K562 (cell line): Measurements from ENCODE around the gene GRB10. TPM values are rescaled to one million over a fixed set of nuclear protein-coding genes. Genes with fewer than 3 reads are reported as not detected.
A peak's percentile ranks its signal among the peaks of the same experiment; 100 is the strongest.

ENCODE experiments used
- ATAC-seq: fragments of 200-7000 bp; cut with Tn5 transposase; 3 replicates; pipeline ENCODE4 v1.9.1; 2020; ENCODE audit warnings: moderate library complexity
- BruUV-seq: library from RNA; stranded (reverse); fragments of 400-500 nt; replicated peaks from 2 replicates; lab custom pipeline; 2021; lab: Mats Ljungman, UMichigan
- CTCF ChIA-PET: fragments of 300-600 bp; formaldehyde crosslinking; extraction: SDS; loops from one replicate; lab custom pipeline; 2021; ENCODE audit warnings: low intra/inter-chr PET ratio; lab: Yijun Ruan, JAX
- POLR2A ChIA-PET: fragments of 300-600, 350-650 bp; sonication (Branson Sonifier 250); formaldehyde crosslinking; extraction: SDS; loops from one replicate; lab custom pipeline; 2021; ENCODE audit warnings: antibody characterized with exemption, inconsistent platforms; lab: Yijun Ruan, JAX
- DNase-seq, 4 experiments: peaks; one replicate each; pipeline versions ENCODE4 v3.0.0 to v3.0.0-alpha.2; 2011 to 2018; ENCODE audit warnings: low spot score in 3 of 4, mixed read lengths in 3 of 4; ENCODE audit errors: extremely low read depth in 1 of 4
- FAIRE-seq: peaks from 2 replicates; lab custom pipeline; 2011; peaks lifted over from hg19 to GRCh38; lab: Jason Lieb, UNC
- H2AFZ ChIP-seq: 2 replicates; pipeline ENCODE4 v1.6.0; 2011; ENCODE audit warnings: low read depth, low read length, control low read depth, inconsistent platforms
- H3K27ac ChIP-seq: fragments of 200-600 bp; 3 replicates; pipeline ENCODE4 v1.8.0; 2011; ENCODE audit warnings: low read depth, mild to moderate bottlenecking, control low read depth, inconsistent platforms, low read length, moderate library complexity, mixed read lengths; ENCODE audit errors: extremely low read depth
- H3K27me3 ChIP-seq, 2 experiments: fragments of 300-600 bp in 1 of 2; 2 replicates in 1 of 2; 3 replicates in 1 of 2; pipeline versions ENCODE4 v1.6.0 to v1.8.0; 2011; ENCODE audit warnings: inconsistent platforms in 2 of 2, low read length in 2 of 2, mild to moderate bottlenecking in 1 of 2, mixed read lengths in 1 of 2, moderate library complexity in 1 of 2; ENCODE audit not compliant: control insufficient read depth in 2 of 2, insufficient read depth in 2 of 2
- H3K36me3 ChIP-seq: fragments of 300-600 bp; 3 replicates; pipeline ENCODE4 v1.8.0; 2011; ENCODE audit warnings: mild to moderate bottlenecking, low read length, inconsistent platforms; ENCODE audit not compliant: control insufficient read depth, insufficient read depth
- H3K4me1 ChIP-seq, 2 experiments: fragments of 200-600 bp in 1 of 2; replicated peaks in 1 of 2; 2 replicates in 1 of 2; 3 replicates in 1 of 2; pipeline versions ENCODE4 v1.5.1 to v1.8.0; 2011; ENCODE audit warnings: inconsistent platforms in 2 of 2, low read length in 2 of 2, mild to moderate bottlenecking in 1 of 2, mixed read lengths in 1 of 2, moderate library complexity in 1 of 2; ENCODE audit not compliant: control insufficient read depth in 2 of 2, insufficient read depth in 2 of 2
- H3K4me2 ChIP-seq: 2 replicates; pipeline ENCODE4 v1.6.1; 2011; ENCODE audit warnings: low read length, control low read depth, inconsistent platforms, mixed read lengths; ENCODE audit not compliant: insufficient read depth
- H3K4me3 ChIP-seq: fragments of 200-600 bp; sonication (generic), shearing (Covaris generic); 2 replicates; pipeline ENCODE4 v1.5.1; 2016; ENCODE audit warnings: control low read depth, inconsistent platforms
- H3K79me2 ChIP-seq: fragments of 200-600 bp; 3 replicates; pipeline ENCODE4 v1.8.0; 2011; ENCODE audit warnings: low read length, inconsistent platforms; ENCODE audit not compliant: control insufficient read depth, insufficient read depth
- H3K9ac ChIP-seq, 2 experiments: 2 replicates each; pipeline versions ENCODE4 v1.6.0 to v1.6.1; 2011; ENCODE audit warnings: low read depth in 2 of 2, low read length in 2 of 2, control low read depth in 1 of 2, inconsistent platforms in 1 of 2, mild to moderate bottlenecking in 1 of 2, mixed read lengths in 1 of 2; ENCODE audit not compliant: insufficient read depth in 1 of 2
- H3K9me1 ChIP-seq: one replicate; pipeline ENCODE4 v1.6.0; 2011; ENCODE audit warnings: inconsistent platforms, mild to moderate bottlenecking, low read length, moderate library complexity; ENCODE audit not compliant: control insufficient read depth, insufficient read depth
- H3K9me3 ChIP-seq: replicated peaks from 2 replicates; pipeline ENCODE4 v1.5.1; 2011; ENCODE audit warnings: low read depth, low read length, inconsistent platforms; ENCODE audit not compliant: control insufficient read depth, insufficient read depth
- H4K20me1 ChIP-seq: replicated peaks from 2 replicates; pipeline ENCODE4 v1.6.1; 2011; ENCODE audit warnings: low read length, inconsistent platforms, mixed read lengths; ENCODE audit not compliant: control insufficient read depth, insufficient read depth
- CBFA2T3 ChIP-seq: fragments of 450-650 bp; IDR thresholded peaks from 2 replicates; pipeline ENCODE4 v1.6.1; 2017
- CBX3 ChIP-seq, 2 experiments: IDR thresholded peaks; 1 replicate in 1 of 2; 2 replicates in 1 of 2; pipeline ENCODE4 v1.6.1; 2012; ENCODE audit warnings: inconsistent platforms in 2 of 2, low read length in 2 of 2, borderline replicate concordance in 1 of 2, control low read depth in 1 of 2
- EGR1 ChIP-seq: fragments of 450-650 bp; conservative IDR thresholded peaks from 2 replicates; pipeline ENCODE4 v1.6.1; 2017; ENCODE audit warnings: mild to moderate bottlenecking
- FOXJ3 ChIP-seq: sonication (generic); formaldehyde crosslinking; IDR thresholded peaks from 2 replicates; pipeline ENCODE4 v1.4.0; 2020; ENCODE audit warnings: mild to moderate bottlenecking, missing genetic modification reagents
- HDAC3 ChIP-seq: fragments of 450-650 bp; IDR thresholded peaks from 2 replicates; pipeline ENCODE4 v1.6.1; 2018; ENCODE audit warnings: borderline replicate concordance, mild to moderate bottlenecking, moderate library complexity; ENCODE audit not compliant: partially characterized antibody
- HSF4 ChIP-seq: fragments of 250-450 bp; sonication (Bioruptor Pico); IDR thresholded peaks from 2 replicates; pipeline ENCODE4 v2.1.2; 2022; ENCODE audit warnings: mild to moderate bottlenecking, moderate library complexity, borderline replicate concordance
- JUNB ChIP-seq: fragments of 450-650 bp; formaldehyde crosslinking; conservative IDR thresholded peaks from 2 replicates; pipeline ENCODE4 v1.4.0; 2020; ENCODE audit warnings: mild to moderate bottlenecking
- KDM4B ChIP-seq, 2 experiments: fragments of 450-650 bp in 1 of 2; sonication (generic) in 1 of 2; IDR thresholded peaks; 2 replicates each; pipeline ENCODE4 v1.6.1; 2016 to 2017; ENCODE audit warnings: borderline replicate concordance in 2 of 2, antibody characterized with exemption in 1 of 2, low read depth in 1 of 2, mild to moderate bottlenecking in 1 of 2
- POLR2H ChIP-seq: IDR thresholded peaks from 2 replicates; pipeline ENCODE4 v1.6.1; 2016; ENCODE audit warnings: missing genetic modification characterization, low read depth, mild to moderate bottlenecking, control low read depth, missing compliant biosample characterization, moderate library complexity
- RAD21 ChIP-seq, 2 experiments: fragments of 250-450 bp in 1 of 2; fragments of 450-650 bp in 1 of 2; sonication (Bioruptor Pico) in 1 of 2; formaldehyde crosslinking in 1 of 2; IDR thresholded peaks in 1 of 2; conservative IDR thresholded peaks in 1 of 2; 2 replicates each; pipeline versions ENCODE4 v1.4.0 to v1.8.0; 2020 to 2022; ENCODE audit warnings: mild to moderate bottlenecking in 2 of 2, moderate library complexity in 1 of 2
- RNF2 ChIP-seq: sonication (generic); IDR thresholded peaks from 2 replicates; pipeline ENCODE4 v1.6.1; 2016
- SNAPC5 ChIP-seq: fragments of 250-450 bp; sonication (Bioruptor Pico); IDR thresholded peaks from 2 replicates; pipeline ENCODE4 v1.8.0; 2021; ENCODE audit warnings: moderate library complexity, mild to moderate bottlenecking, inconsistent platforms
- TARDBP ChIP-seq: fragments of 450-650 bp; IDR thresholded peaks from 2 replicates; pipeline ENCODE4 v1.6.1; 2016
- USF2 ChIP-seq: sonication (generic); formaldehyde crosslinking; IDR thresholded peaks from 2 replicates; pipeline ENCODE4 v1.5.0; 2020; ENCODE audit warnings: missing genetic modification reagents
- ZNF436 ChIP-seq: fragments of 250-450, 450-650 bp; sonication (Bioruptor Pico); formaldehyde crosslinking; IDR thresholded peaks from 2 replicates; pipeline ENCODE4 v1.7.0; 2020; ENCODE audit warnings: mild to moderate bottlenecking
- ZNF445 ChIP-seq: fragments of 250-450 bp; sonication (Bioruptor Pico); IDR thresholded peaks from 2 replicates; pipeline ENCODE4 v1.4.0; 2020; ENCODE audit warnings: low read depth, mild to moderate bottlenecking, moderate library complexity
- WGBS: fragments of 100-300 bp; shearing (Covaris generic); methylation state at CpG from one replicate; pipeline ENCODE4 v1.1.6; 2016; ENCODE audit warnings: low coverage, mixed read lengths; ENCODE audit not compliant: insufficient coverage; ENCODE audit errors: missing lambda C conversion rate; 5-methylcytosine and 5-hydroxymethylcytosine counted together
- in situ Hi-C: fragments of 300-500 bp; cut with MboI; formaldehyde crosslinking; loops from 4 replicates; pipeline ENCODE4 v1.15.0; 2018; ENCODE audit warnings: inconsistent platforms, mixed read lengths
- intact Hi-C: fragments of 100-400 bp; cut with micrococcal nuclease; formaldehyde crosslinking; loops from 2 replicates; pipeline ENCODE4 v1.14.2; 2022
- polyA plus RNA-seq, 8 experiments: library from polyadenylated mRNA; depleted of rRNA in 4 of 8; stranded (reverse) in 5 of 8; unstranded in 3 of 8; fragments of >200 nt; fragmentation: Nextera tagmentation in 2 of 8; fragmentation: Illumina TruSeq in 1 of 8; extraction: Ambion mirVana in 2 of 8; extraction: Trizol in 1 of 8; gene quantifications; 2 replicates each; pipeline versions ENCODE4 v1.2.1 to v1.2.3, GENCODE V29; 2011 to 2014; ENCODE audit warnings: inconsistent platforms in 1 of 8, missing spikeins in 1 of 8
- total RNA-seq, 7 experiments: library from RNA; depleted of rRNA in 6 of 7; stranded (reverse); fragments of >200 nt in 6 of 7; fragmentation: Illumina TruSeq in 2 of 7; extraction: Trizol in 2 of 7; gene quantifications; 2 replicates each; pipeline versions ENCODE4 v1.2.1 to v1.2.3, GENCODE V29; 2011 to 2021; ENCODE audit warnings: low replicate concordance in 1 of 7

GRB10 gene
- total and polyA plus RNA-seq, 9 of the 15 experiments (the other 6 are each of a cell fraction or from before 2014, with no cell fraction given): 8.9 to 88.5 (median 40.7) TPM

GRCh38 chr7:50632561-50633413 is 149.9 kb downstream of the GRB10 start (continued):
- TF ChIP-seq CBX3 (IDR thresholded peaks at IDR 0.05; ENCODE audit: borderline replicate concordance in 1 of 2, low read length in 2 of 2) (0 out of 3 replicates have a peak, but pooled peaks of 1 of the 2 experiments have one; percentile 31), RAD21 (CRISPR knock-in tag; conservative IDR thresholded peaks at IDR 0.05 in 1 of 2, IDR thresholded peaks at IDR 0.05 in 1 of 2) (peak in 1 of 2 experiments; percentile 39; a peak in 2 of 4 replicates)

- Histone ChIP-seq H4K20me1 (peaks cover 9% of the 10 kb centered on the region; the same call in 1 of the 2 replicates), H3K9ac (peak overlapping the region in 1 of 2 experiments; percentile 30; a peak in 1 of 4 replicates), H3K9me1 (peaks cover 8% of the 10 kb centered on the region), H3K79me2 (peaks cover 39% of the 10 kb centered on the region), H2AFZ (no peak overlapping the region), H3K36me3 (peaks cover 9% of the 10 kb centered on the region; the same call in 2 of the 3 replicates), H3K27ac (no peak overlapping the region), H3K4me1 (peaks cover 5 to 10% of the 10 kb centered on the region in 2 experiments; a peak in 3 of 5 replicates), H3K4me2 (no peak overlapping the region), H3K27me3 (no peaks in the 10 kb centered on the region), H3K9me3 (0 out of 2 replicates have a peak, but pooled peaks cover 2% of the 10 kb centered on the region), H3K4me3 (no peak overlapping the region)
- FAIRE-seq (no peak), ATAC-seq (no peak), DNase-seq (no peak)
- POLR2A ChIA-PET: interaction anchor here (0.6 kb wide), 1 partner anchor 1107 kb away, joined by 3 read pairs; no protein-coding TSS in a partner anchor
- in situ Hi-C loops: no loop called here
- TF ChIP-seq ZNF436: no peak
- no peak for TF ChIP-seq FOXJ3 (CRISPR knock-in tag)
- TF ChIP-seq ZNF445: no peak
- TF ChIP-seq KDM4B (IDR thresholded peaks at IDR 0.05; ENCODE audit: borderline replicate concordance in 2 of 2, low read depth in 1 of 2): no peak
- no peak for TF ChIP-seq USF2
- no peak for TF ChIP-seq TARDBP
- TF ChIP-seq POLR2H (tag): no peak
- no peak for TF ChIP-seq HDAC3
- no peak for TF ChIP-seq EGR1
- no peak for TF ChIP-seq HSF4 (CRISPR knock-in tag)
- no peak for TF ChIP-seq RNF2
- TF ChIP-seq SNAPC5: no peak
- TF ChIP-seq JUNB (CRISPR knock-in tag): no peak
- TF ChIP-seq CBFA2T3: no peak
- intact Hi-C loops: loop anchor here (2.0 kb wide), 1 partner anchor 163 kb away; no protein-coding TSS in a partner anchor
- BruUV-seq: no TSS peak
- 86% methylated on average over 7 of the region's 7 CpGs for WGBS
- CTCF ChIA-PET: interaction anchor here (2.5 kb wide), 1 partner anchor 164 kb away, joined by 10 read pairs; no protein-coding TSS in a partner anchor
Observed at GRCh38 chr7:50631639-50632038, 151.1 kb downstream of the GRB10 start.
